Endothelial cell of umbilical vein (primary cell): ENCODE measurements around the gene AMPH. TPM values are rescaled to one million over a fixed set of nuclear protein-coding genes. Genes with fewer than 3 reads are reported as not detected.

Experiments used
- BruUV-seq: library from RNA; stranded (reverse); fragments of 400-500 nt; replicated peaks from 2 replicates; lab custom pipeline; 2021; lab: Mats Ljungman, UMichigan
- CTCF ChIA-PET: fragments of 300-600, 350-600 bp; sonication (Branson Sonifier 250); formaldehyde crosslinking; loops from one replicate; lab custom pipeline; 2021; ENCODE audit warnings: antibody characterized with exemption, inconsistent platforms; lab: Charles Lee
- POLR2A ChIA-PET: fragments of 300-600, 350-600 bp; sonication (Branson Sonifier 250); formaldehyde crosslinking; loops from one replicate; lab custom pipeline; 2021; ENCODE audit warnings: antibody characterized with exemption, inconsistent platforms; lab: Charles Lee
- DNase-seq: peaks from one replicate; pipeline ENCODE4 v3.0.0-alpha.2; 2011; ENCODE audit warnings: low read depth, low spot score
- FAIRE-seq: peaks from 2 replicates; lab custom pipeline; 2011; peaks lifted over from hg19 to GRCh38; lab: Jason Lieb, UNC
- H2AFZ ChIP-seq: 2 replicates; pipeline ENCODE4 v1.6.0; 2012; ENCODE audit warnings: low read depth, low read length, control low read depth, inconsistent platforms
- H3K27ac ChIP-seq: 2 replicates; pipeline ENCODE4 v1.5.1; 2011; ENCODE audit warnings: low read depth, mild to moderate bottlenecking, control low read depth, low read length, moderate library complexity; ENCODE audit not compliant: insufficient read depth
- H3K27me3 ChIP-seq, 2 experiments: 2 replicates each; pipeline versions ENCODE4 v1.6.0 to v1.6.1; 2011; ENCODE audit warnings: low read length in 2 of 2, mixed read lengths in 1 of 2; ENCODE audit not compliant: control insufficient read depth in 2 of 2, insufficient read depth in 2 of 2
- H3K36me3 ChIP-seq, 2 experiments: 2 replicates in 1 of 2; 3 replicates in 1 of 2; pipeline ENCODE4 v1.5.1; 2011; ENCODE audit warnings: low read length in 2 of 2, mild to moderate bottlenecking in 1 of 2, moderate library complexity in 1 of 2; ENCODE audit not compliant: control insufficient read depth in 2 of 2, insufficient read depth in 2 of 2; ENCODE audit errors: extremely low read depth in 1 of 2
- H3K4me1 ChIP-seq: 3 replicates; pipeline ENCODE4 v1.5.1; 2011; ENCODE audit warnings: mild to moderate bottlenecking, low read length; ENCODE audit not compliant: control insufficient read depth, insufficient read depth; ENCODE audit errors: extremely low read depth
- H3K4me2 ChIP-seq: 2 replicates; pipeline ENCODE4 v1.6.1; 2011; ENCODE audit warnings: low read length, control low read depth, mixed read lengths; ENCODE audit not compliant: insufficient read depth
- H3K4me3 ChIP-seq, 3 experiments: fragments of 200-600 bp in 1 of 3; sonication (generic), shearing (Covaris generic) in 1 of 3; replicated peaks in 1 of 3; 2 replicates each; pipeline ENCODE4 v1.5.1; 2011 to 2016; ENCODE audit warnings: control low read depth in 3 of 3, low read length in 3 of 3, mild to moderate bottlenecking in 2 of 3, inconsistent platforms in 1 of 3, low read depth in 1 of 3, moderate library complexity in 1 of 3; ENCODE audit not compliant: insufficient read depth in 1 of 3
- H3K79me2 ChIP-seq: 2 replicates; pipeline ENCODE4 v1.6.0; 2012; ENCODE audit warnings: low read length, inconsistent platforms; ENCODE audit not compliant: control insufficient read depth, insufficient read depth
- H3K9ac ChIP-seq: replicated peaks from 2 replicates; pipeline ENCODE3; 2011; ENCODE audit warnings: low read length, control low read depth; ENCODE audit not compliant: insufficient read depth; ENCODE audit errors: extremely low read depth
- H3K9me1 ChIP-seq: replicated peaks from 3 replicates; pipeline ENCODE4 v1.6.0; 2011; ENCODE audit warnings: mild to moderate bottlenecking, low read length; ENCODE audit not compliant: control insufficient read depth, insufficient read depth; ENCODE audit errors: extremely low read depth
- H3K9me3 ChIP-seq: replicated peaks from 2 replicates; pipeline ENCODE4 v1.5.1; 2012; ENCODE audit warnings: low read length, inconsistent platforms; ENCODE audit not compliant: control insufficient read depth, insufficient read depth
- H4K20me1 ChIP-seq: replicated peaks from 2 replicates; pipeline ENCODE3; 2011; ENCODE audit warnings: mild to moderate bottlenecking, low read length; ENCODE audit not compliant: control insufficient read depth, insufficient read depth; ENCODE audit errors: extremely low read depth
- EZH2 ChIP-seq: IDR thresholded peaks from 2 replicates; pipeline ENCODE4 v1.6.1; 2012; ENCODE audit warnings: borderline replicate concordance, low read depth, mild to moderate bottlenecking, moderate library complexity, low read length, inconsistent platforms; ENCODE audit not compliant: severe bottlenecking
- FOS ChIP-seq: IDR thresholded peaks from 2 replicates; pipeline ENCODE4 v1.6.1; 2011; ENCODE audit warnings: mild to moderate bottlenecking, low read length, moderate library complexity, borderline replicate concordance; ENCODE audit not compliant: insufficient read depth
- GATA2 ChIP-seq: IDR thresholded peaks from 2 replicates; pipeline ENCODE4 v1.7.0; 2011; ENCODE audit warnings: low read depth, mild to moderate bottlenecking, moderate library complexity, mixed read lengths, low read length; ENCODE audit not compliant: insufficient read length, insufficient read depth
- JUN ChIP-seq: IDR thresholded peaks from 2 replicates; pipeline ENCODE4 v1.6.1; 2011; ENCODE audit warnings: borderline replicate concordance, low read depth; ENCODE audit not compliant: insufficient read length, insufficient read depth
- MYC ChIP-seq: IDR thresholded peaks from one replicate; pipeline ENCODE4 v1.6.1; 2011; ENCODE audit warnings: mild to moderate bottlenecking, low read depth, low read length
- POLR2A ChIP-seq: IDR thresholded peaks from 2 replicates; pipeline ENCODE4 v1.6.1; 2012; ENCODE audit warnings: low read depth, mild to moderate bottlenecking, control low read depth, low read length
- POLR2AphosphoS5 ChIP-seq: IDR thresholded peaks from 2 replicates; pipeline ENCODE4 v1.6.1; 2012; ENCODE audit warnings: low read depth, mild to moderate bottlenecking, control low read depth, low read length, moderate library complexity; ENCODE audit not compliant: insufficient read depth
- dilution Hi-C: fragments of 300-500 bp; cut with MboI; formaldehyde crosslinking; loops from one replicate; pipeline ENCODE4 v1.15.0; 2019; ENCODE audit warnings: low sequenced_read_pairs; ENCODE audit not compliant: extremely low pct_ligation_motif_present
- intact Hi-C: fragments of 100-400 bp; cut with micrococcal nuclease; formaldehyde crosslinking; loops from one replicate; pipeline ENCODE4 v1.10.0; 2022
- polyA plus RNA-seq, 4 experiments: library from polyadenylated mRNA; depleted of rRNA in 3 of 4; stranded (reverse) in 3 of 4; unstranded in 1 of 4; fragments of >200 nt; gene quantifications; 2 replicates each; pipeline versions ENCODE4 v1.2.1 to v1.2.3, GENCODE V29; 2011 to 2012; ENCODE audit warnings: missing spikeins in 1 of 4
- total RNA-seq: library from RNA; stranded (reverse); gene quantifications from 2 replicates; pipeline ENCODE4 v1.2.3, GENCODE V29; 2021
- TF ChIP-seq, protein P1 (sequence below): IDR thresholded peaks from 2 replicates; pipeline ENCODE4 v1.6.1; 2011; ENCODE audit not compliant: insufficient read depth, insufficient read length
- TF ChIP-seq, protein P2 (sequence below), 2 donors: IDR thresholded peaks; 1 replicate in 1 of 2; 2 replicates in 1 of 2; pipeline ENCODE4 v1.5.1; 2011; ENCODE audit warnings: low read length in 2 of 2, mild to moderate bottlenecking in 2 of 2, moderate library complexity in 2 of 2, control low read depth in 1 of 2, inconsistent platforms in 1 of 2, low read depth in 1 of 2; ENCODE audit not compliant: insufficient read depth in 1 of 2; ENCODE audit errors: extremely low read depth in 1 of 2

Gene AMPH
- total and polyA plus RNA-seq, 2 donors (not counting 3 experiments of a cell fraction or from before 2014, with no cell fraction given) = 5.2 to 9.2 TPM

DNA sequence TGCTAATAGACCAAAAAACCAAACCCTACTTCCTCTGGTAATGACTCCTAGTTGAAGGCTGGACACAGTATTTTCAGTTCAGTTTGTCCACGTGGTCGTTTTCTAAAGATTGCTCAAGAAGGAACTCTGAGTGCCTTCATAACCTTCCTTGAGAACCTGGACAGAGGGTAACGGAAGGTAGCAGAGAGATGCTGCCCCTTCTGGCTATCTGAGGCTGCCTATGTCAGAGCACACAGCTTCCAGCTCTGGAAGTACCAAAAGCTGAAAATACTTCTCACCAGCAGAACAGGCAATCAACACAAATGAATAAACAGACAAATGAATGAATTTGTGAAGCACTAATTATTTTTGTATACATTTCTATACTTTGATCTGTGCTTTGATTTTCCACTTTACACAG lies 85.2 kb downstream of the AMPH start:
- CTCF ChIA-PET = no interaction called here
- BruUV-seq = no TSS peak
- H3K27ac ChIP-seq = no peak overlapping the region

More for the DNA sequence above, 85.2 kb downstream of the AMPH start:
- Histone ChIP-seq H3K79me2 (no peaks in the 10 kb centered on the region), H3K36me3 (no peaks in the 10 kb centered on the region), H3K9ac (no peak overlapping the region), H3K4me2 (no peak overlapping the region), H3K27me3 (no peaks in the 10 kb centered on the region), H3K9me3 (no peaks in the 10 kb centered on the region), H2AFZ (no peak overlapping the region), H3K9me1 (no peaks in the 10 kb centered on the region), H3K4me3 (no peak overlapping the region), H3K4me1 (no peaks in the 10 kb centered on the region), H4K20me1 (no peaks in the 10 kb centered on the region)
- POLR2A ChIA-PET = no interaction called here
- no peak for TF ChIP-seq JUN
- TF ChIP-seq, protein P1, sequence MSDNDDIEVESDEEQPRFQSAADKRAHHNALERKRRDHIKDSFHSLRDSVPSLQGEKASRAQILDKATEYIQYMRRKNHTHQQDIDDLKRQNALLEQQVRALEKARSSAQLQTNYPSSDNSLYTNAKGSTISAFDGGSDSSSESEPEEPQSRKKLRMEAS = no peak
- TF ChIP-seq MYC = no peak
- TF ChIP-seq EZH2 = no peak
- TF ChIP-seq POLR2A = no peak
- no peak for TF ChIP-seq GATA2
- TF ChIP-seq, protein P2, sequence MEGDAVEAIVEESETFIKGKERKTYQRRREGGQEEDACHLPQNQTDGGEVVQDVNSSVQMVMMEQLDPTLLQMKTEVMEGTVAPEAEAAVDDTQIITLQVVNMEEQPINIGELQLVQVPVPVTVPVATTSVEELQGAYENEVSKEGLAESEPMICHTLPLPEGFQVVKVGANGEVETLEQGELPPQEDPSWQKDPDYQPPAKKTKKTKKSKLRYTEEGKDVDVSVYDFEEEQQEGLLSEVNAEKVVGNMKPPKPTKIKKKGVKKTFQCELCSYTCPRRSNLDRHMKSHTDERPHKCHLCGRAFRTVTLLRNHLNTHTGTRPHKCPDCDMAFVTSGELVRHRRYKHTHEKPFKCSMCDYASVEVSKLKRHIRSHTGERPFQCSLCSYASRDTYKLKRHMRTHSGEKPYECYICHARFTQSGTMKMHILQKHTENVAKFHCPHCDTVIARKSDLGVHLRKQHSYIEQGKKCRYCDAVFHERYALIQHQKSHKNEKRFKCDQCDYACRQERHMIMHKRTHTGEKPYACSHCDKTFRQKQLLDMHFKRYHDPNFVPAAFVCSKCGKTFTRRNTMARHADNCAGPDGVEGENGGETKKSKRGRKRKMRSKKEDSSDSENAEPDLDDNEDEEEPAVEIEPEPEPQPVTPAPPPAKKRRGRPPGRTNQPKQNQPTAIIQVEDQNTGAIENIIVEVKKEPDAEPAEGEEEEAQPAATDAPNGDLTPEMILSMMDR (IDR thresholded peaks at IDR 0.05; ENCODE audit: extremely low read depth in 1 of 2, insufficient read depth in 1 of 2, low read depth in 1 of 2, low read length in 2 of 2) = no peak
- TF ChIP-seq POLR2AphosphoS5 = no peak
- TF ChIP-seq FOS = no peak
- intact Hi-C loops = no loop called here
- dilution Hi-C loops = no loop called here
- DNase-seq (no peak), FAIRE-seq (no peak)
